ENCODE data around the gene SH3RF3. TPM values are rescaled to one million over a fixed set of nuclear protein-coding genes. Genes with fewer than 3 reads are reported as not detected.
A peak's percentile ranks its signal among the peaks of the same experiment; 100 is the strongest.

SH3RF3 gene
- total RNA-seq, 1 donor from 2014 or later = 59.5 TPM

DNA sequence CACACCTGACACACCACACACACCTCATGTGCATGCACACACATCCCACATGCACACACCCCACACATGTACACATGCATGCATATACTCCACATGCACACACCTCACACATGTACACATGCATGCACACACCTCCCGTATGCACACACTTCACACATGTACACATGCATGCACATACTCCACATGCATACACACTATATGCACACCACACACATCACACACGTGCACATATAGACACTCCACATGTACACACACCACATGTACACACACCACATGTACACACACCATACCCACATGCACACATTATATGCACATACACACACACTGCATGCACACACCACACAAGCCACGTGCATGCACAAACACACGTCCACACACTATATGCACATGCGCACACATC is 384.2 kb downstream of the SH3RF3 start:
- peaks cover 7% of the 10 kb centered on the region for H3K9me3 Mint-ChIP-seq (ENCODE audit: low read depth)

GRCh38 chr2:109513749-109514588 is 385.0 kb downstream of the SH3RF3 start:
- Mint-ChIP-seq H3K4me3 (ENCODE audit: unreplicated experiment) (no peak overlapping the region), H3K27ac (ENCODE audit: unreplicated experiment) (peak overlapping the region; percentile 96)

More for the DNA sequence above, 384.2 kb downstream of the SH3RF3 start:
- Mint-ChIP-seq H3K36me3 (ENCODE audit: low read depth) (peaks cover 1% of the 10 kb centered on the region), H3K27me3 (ENCODE audit: low read depth) (no peaks in the 10 kb centered on the region), H3K4me1 (ENCODE audit: low read depth) (peaks cover 46% of the 10 kb centered on the region), H3K27ac (ENCODE audit: unreplicated experiment) (peak overlapping the region; percentile 96), H3K4me3 (ENCODE audit: unreplicated experiment) (no peak overlapping the region)
- no peak for DNase-seq (ENCODE audit: low spot score)
- TF ChIP-seq, protein P1, sequence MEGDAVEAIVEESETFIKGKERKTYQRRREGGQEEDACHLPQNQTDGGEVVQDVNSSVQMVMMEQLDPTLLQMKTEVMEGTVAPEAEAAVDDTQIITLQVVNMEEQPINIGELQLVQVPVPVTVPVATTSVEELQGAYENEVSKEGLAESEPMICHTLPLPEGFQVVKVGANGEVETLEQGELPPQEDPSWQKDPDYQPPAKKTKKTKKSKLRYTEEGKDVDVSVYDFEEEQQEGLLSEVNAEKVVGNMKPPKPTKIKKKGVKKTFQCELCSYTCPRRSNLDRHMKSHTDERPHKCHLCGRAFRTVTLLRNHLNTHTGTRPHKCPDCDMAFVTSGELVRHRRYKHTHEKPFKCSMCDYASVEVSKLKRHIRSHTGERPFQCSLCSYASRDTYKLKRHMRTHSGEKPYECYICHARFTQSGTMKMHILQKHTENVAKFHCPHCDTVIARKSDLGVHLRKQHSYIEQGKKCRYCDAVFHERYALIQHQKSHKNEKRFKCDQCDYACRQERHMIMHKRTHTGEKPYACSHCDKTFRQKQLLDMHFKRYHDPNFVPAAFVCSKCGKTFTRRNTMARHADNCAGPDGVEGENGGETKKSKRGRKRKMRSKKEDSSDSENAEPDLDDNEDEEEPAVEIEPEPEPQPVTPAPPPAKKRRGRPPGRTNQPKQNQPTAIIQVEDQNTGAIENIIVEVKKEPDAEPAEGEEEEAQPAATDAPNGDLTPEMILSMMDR (IDR thresholded peaks at IDR 0.05) = no peak

DNA sequence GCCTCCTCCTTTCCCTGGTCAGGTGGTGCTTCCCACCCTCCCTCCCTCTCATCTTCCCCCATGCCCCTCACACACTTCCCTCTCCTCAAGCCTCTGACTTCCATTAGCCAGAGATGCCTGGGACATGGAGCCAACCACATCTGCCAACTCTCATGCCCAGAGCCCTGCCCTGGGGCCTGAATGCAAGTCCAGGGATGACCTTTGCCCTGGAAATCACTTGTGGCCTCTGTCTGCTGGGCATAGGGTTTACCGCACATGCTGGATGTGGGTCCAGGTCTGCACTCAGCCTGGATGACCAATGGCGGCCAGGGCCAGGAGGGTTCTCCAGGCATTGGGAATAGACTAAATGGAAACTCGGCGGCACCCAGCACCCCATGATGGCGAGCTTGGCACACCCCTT is 385.9 kb downstream of the SH3RF3 start:
- TF ChIP-seq, protein P1 (IDR thresholded peaks at IDR 0.05) = no peak
- H3K4me3 Mint-ChIP-seq (ENCODE audit: unreplicated experiment) = no peak overlapping the region
- H3K36me3 Mint-ChIP-seq (ENCODE audit: low read depth) = no peaks in the 10 kb centered on the region
- H3K9me3 Mint-ChIP-seq (ENCODE audit: low read depth) = no peaks in the 10 kb centered on the region
- no peak for DNase-seq (ENCODE audit: low spot score)
- no peaks in the 10 kb centered on the region for H3K27me3 Mint-ChIP-seq (ENCODE audit: low read depth)
- peaks cover 38% of the 10 kb centered on the region for H3K4me1 Mint-ChIP-seq (ENCODE audit: low read depth)
- H3K27ac Mint-ChIP-seq (ENCODE audit: unreplicated experiment) = peak overlapping the region; percentile 96

More at GRCh38 chr2:109513749-109514588, 385.0 kb downstream of the SH3RF3 start:
- TF ChIP-seq, protein P1 (IDR thresholded peaks at IDR 0.05) = no peak
- DNase-seq (ENCODE audit: low spot score) = no peak
- H3K27me3 Mint-ChIP-seq (ENCODE audit: low read depth) = no peaks in the 10 kb centered on the region
- peaks cover 1% of the 10 kb centered on the region for H3K36me3 Mint-ChIP-seq (ENCODE audit: low read depth)
- peaks cover 3% of the 10 kb centered on the region for H3K9me3 Mint-ChIP-seq (ENCODE audit: low read depth)
- peaks cover 42% of the 10 kb centered on the region for H3K4me1 Mint-ChIP-seq (ENCODE audit: low read depth)

DNA sequence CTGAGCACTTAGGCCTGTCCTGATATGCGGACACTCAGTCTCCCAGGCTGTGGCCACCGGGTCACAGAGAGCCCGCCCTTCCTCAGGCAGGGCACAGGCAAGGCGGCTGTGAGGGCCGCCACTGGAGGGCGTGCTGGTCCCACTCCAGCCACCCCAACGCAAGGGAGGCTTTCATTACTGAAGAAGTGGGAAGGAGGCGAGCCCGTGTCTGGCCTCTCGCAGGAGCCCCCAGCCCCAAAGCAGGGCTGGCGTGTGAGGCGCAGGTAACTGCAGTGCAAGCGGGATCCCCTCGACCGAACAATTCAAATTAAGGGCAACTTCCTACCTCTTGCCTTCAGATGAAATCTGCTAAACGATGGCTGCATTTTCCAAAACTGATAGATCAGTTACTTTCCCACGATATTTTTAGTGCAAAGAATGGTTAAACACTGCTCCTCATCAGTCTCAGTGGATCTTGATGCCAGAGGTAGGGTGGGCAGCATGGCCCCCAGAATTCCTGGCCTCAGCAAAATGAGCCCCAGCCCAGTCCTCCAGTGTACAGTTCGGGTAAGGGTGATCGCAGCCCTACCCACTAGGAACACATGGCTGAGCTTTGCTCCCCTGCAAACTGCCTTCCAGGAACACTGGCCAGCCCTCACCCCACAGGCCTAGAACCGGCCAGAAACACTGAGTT is 387.6 kb downstream of the SH3RF3 start:
- Mint-ChIP-seq H3K4me3 (ENCODE audit: unreplicated experiment) (no peak overlapping the region), H3K27me3 (ENCODE audit: low read depth) (no peaks in the 10 kb centered on the region), H3K27ac (ENCODE audit: unreplicated experiment) (no peak overlapping the region), H3K4me1 (ENCODE audit: low read depth) (peaks cover 34% of the 10 kb centered on the region), H3K36me3 (ENCODE audit: low read depth) (no peaks in the 10 kb centered on the region), H3K9me3 (ENCODE audit: low read depth) (no peaks in the 10 kb centered on the region)
- no peak for DNase-seq (ENCODE audit: low spot score)
- TF ChIP-seq, protein P1 (IDR thresholded peaks at IDR 0.05) = peak; percentile 88

- no peaks in the 10 kb centered on the region for H3K27me3 Mint-ChIP-seq (ENCODE audit: low read depth)
These were observed 388.3 kb downstream of the SH3RF3 start for GRCh38 chr2:109517118-109517889.

More at GRCh38 chr2:109517118-109517889, 388.3 kb downstream of the SH3RF3 start:
- TF ChIP-seq, protein P1 (IDR thresholded peaks at IDR 0.05) = no peak
- Mint-ChIP-seq H3K4me1 (ENCODE audit: low read depth) (peaks cover 30% of the 10 kb centered on the region), H3K36me3 (ENCODE audit: low read depth) (no peaks in the 10 kb centered on the region), H3K27ac (ENCODE audit: unreplicated experiment) (no peak overlapping the region), H3K4me3 (ENCODE audit: unreplicated experiment) (no peak overlapping the region), H3K9me3 (ENCODE audit: low read depth) (no peaks in the 10 kb centered on the region)
- no peak for DNase-seq (ENCODE audit: low spot score)

Data from chondrocyte (in vitro differentiated cells).